Fibroblast of mammary gland (primary cell): ENCODE measurements around the gene UNC80.

Experiments
- DNase-seq: peaks from one replicate; pipeline ENCODE4 v3.0.0-alpha.2; 2010; ENCODE audit warnings: low read depth
- H3K4me3 ChIP-seq: 2 replicates; pipeline ENCODE4 v1.5.1; 2011; ENCODE audit warnings: low read depth, mild to moderate bottlenecking, low read length, moderate library complexity; ENCODE audit not compliant: control insufficient read depth
- CTCF ChIP-seq: conservative IDR thresholded peaks from 2 replicates; pipeline ENCODE4 v1.5.1; 2011; ENCODE audit warnings: low read depth, low read length, inconsistent platforms; ENCODE audit not compliant: control insufficient read depth, insufficient read depth

UNC80 gene

GRCh38 chr2:209938906-209939305, 167.3 kb downstream of the UNC80 start:
- TF ChIP-seq CTCF = no peak
- H3K4me3 ChIP-seq = no peak overlapping the region
- DNase-seq = no peak

- no peak for DNase-seq
- no peak for TF ChIP-seq CTCF
- no peak overlapping the region for H3K4me3 ChIP-seq
Observed at GRCh38 chr2:209940936-209941335, 169.3 kb downstream of the UNC80 start.

- DNase-seq = no peak
- no peak overlapping the region for H3K4me3 ChIP-seq
- TF ChIP-seq CTCF = no peak
Observed at GRCh38 chr2:209942426-209942825, 170.8 kb downstream of the UNC80 start.

- no peak for TF ChIP-seq CTCF
- no peak for DNase-seq
- no peak overlapping the region for H3K4me3 ChIP-seq
Observed at GRCh38 chr2:209942936-209943605, 171.4 kb downstream of the UNC80 start.

GRCh38 chr2:209943776-209944175, 172.1 kb downstream of the UNC80 start:
- DNase-seq = no peak
- TF ChIP-seq CTCF = no peak
- H3K4me3 ChIP-seq = no peak overlapping the region

GRCh38 chr2:209946539-209946938, 174.9 kb downstream of the UNC80 start:
- DNase-seq = peak; percentile 29
- no peak overlapping the region for H3K4me3 ChIP-seq
- no peak for TF ChIP-seq CTCF

- H3K4me3 ChIP-seq = no peak overlapping the region
- no peak for DNase-seq
- TF ChIP-seq CTCF = no peak
Observed at GRCh38 chr2:209956271-209956670, 184.6 kb downstream of the UNC80 start.
